ENCODE measurements around the gene SDF4.

Gene SDF4

GRCh38 chr1:1247341-1247913 is 15.6 kb upstream of the SDF4 start:
- peaks cover 29% of the 10 kb centered on the region for H3K27me3 ChIP-seq (ENCODE audit: insufficient read depth, low read depth)
- H3K27ac ChIP-seq: no peak overlapping the region
- no peaks in the 10 kb centered on the region for H3K36me3 ChIP-seq (ENCODE audit: insufficient read depth)
- H4K20me1 ChIP-seq (ENCODE audit: insufficient read depth): no peaks in the 10 kb centered on the region
- no peak overlapping the region for H3K4me3 ChIP-seq (IDR thresholded peaks at IDR 0.05; ENCODE audit: insufficient read depth, low read depth, low read length)
- no peak overlapping the region for H2AFZ ChIP-seq (ENCODE audit: low read depth)
- no peaks in the 10 kb centered on the region for H3K4me1 ChIP-seq (ENCODE audit: low read depth, poor library complexity, severe bottlenecking)
- H3K79me2 ChIP-seq (ENCODE audit: insufficient read depth, low read depth): no peaks in the 10 kb centered on the region
- no peak for TF ChIP-seq CTCF (conservative IDR thresholded peaks at IDR 0.05; ENCODE audit: low read depth, low read length)
- H3K4me2 ChIP-seq: no peak overlapping the region
- no peak overlapping the region for H3K9ac ChIP-seq

- no peak for TF ChIP-seq CTCF (conservative IDR thresholded peaks at IDR 0.05; ENCODE audit: low read depth, low read length)
- H3K9ac ChIP-seq: no peak within 1 kb of the TSS
- no peak within 1 kb of the TSS for H3K4me2 ChIP-seq
- H3K4me1 ChIP-seq (ENCODE audit: low read depth, poor library complexity, severe bottlenecking): no peaks in the 10 kb centered on the region
- H2AFZ ChIP-seq (ENCODE audit: low read depth): no peak within 1 kb of the TSS
- no peaks in the 10 kb centered on the region for H4K20me1 ChIP-seq (ENCODE audit: insufficient read depth)
- no peaks in the 10 kb centered on the region for H3K36me3 ChIP-seq (ENCODE audit: insufficient read depth)
- H3K79me2 ChIP-seq (ENCODE audit: insufficient read depth, low read depth): no peaks in the 10 kb centered on the region
- H3K4me3 ChIP-seq (IDR thresholded peaks at IDR 0.05; ENCODE audit: insufficient read depth, low read depth, low read length): no peak within 1 kb of the TSS
- H3K27me3 ChIP-seq (ENCODE audit: insufficient read depth, low read depth): peaks cover 36% of the 10 kb centered on the region
- no peak within 1 kb of the TSS for H3K27ac ChIP-seq
Observed at GRCh38 chr1:1246577-1247340, 15.0 kb upstream of the SDF4 start, which contains the start of gene C1QTNF12. C1QTNF12 (minus strand) TSS chr1:1246722; CDS start chr1:1246690, 32 bp downstream.

GRCh38 chr1:1245817-1246576 is 14.2 kb upstream of the SDF4 start:
- H3K4me1 ChIP-seq (ENCODE audit: low read depth, poor library complexity, severe bottlenecking): no peaks in the 10 kb centered on the region
- H3K4me2 ChIP-seq: no peak overlapping the region
- no peak overlapping the region for H3K9ac ChIP-seq
- H2AFZ ChIP-seq (ENCODE audit: low read depth): no peak overlapping the region
- no peak overlapping the region for H3K27ac ChIP-seq
- H3K4me3 ChIP-seq (IDR thresholded peaks at IDR 0.05; ENCODE audit: insufficient read depth, low read depth, low read length): no peak overlapping the region
- H3K36me3 ChIP-seq (ENCODE audit: insufficient read depth): no peaks in the 10 kb centered on the region
- no peaks in the 10 kb centered on the region for H4K20me1 ChIP-seq (ENCODE audit: insufficient read depth)
- no peak for TF ChIP-seq CTCF (conservative IDR thresholded peaks at IDR 0.05; ENCODE audit: low read depth, low read length)
- peaks cover 42% of the 10 kb centered on the region for H3K27me3 ChIP-seq (ENCODE audit: insufficient read depth, low read depth)
- H3K79me2 ChIP-seq (ENCODE audit: insufficient read depth, low read depth): no peaks in the 10 kb centered on the region

GRCh38 chr1:1245178-1245816 is 13.5 kb upstream of the SDF4 start:
- Histone ChIP-seq H3K4me1 (ENCODE audit: low read depth, poor library complexity, severe bottlenecking) (no peaks in the 10 kb centered on the region), H4K20me1 (ENCODE audit: insufficient read depth) (no peaks in the 10 kb centered on the region), H3K4me2 (no peak overlapping the region), H3K9ac (no peak overlapping the region), H3K27ac (no peak overlapping the region), H3K36me3 (ENCODE audit: insufficient read depth) (no peaks in the 10 kb centered on the region), H3K27me3 (ENCODE audit: insufficient read depth, low read depth) (peaks cover 46% of the 10 kb centered on the region), H3K4me3 (IDR thresholded peaks at IDR 0.05; ENCODE audit: insufficient read depth, low read depth, low read length) (no peak overlapping the region), H2AFZ (ENCODE audit: low read depth) (no peak overlapping the region), H3K79me2 (ENCODE audit: insufficient read depth, low read depth) (no peaks in the 10 kb centered on the region)
- no peak for TF ChIP-seq CTCF (conservative IDR thresholded peaks at IDR 0.05; ENCODE audit: low read depth, low read length)
